Activated CD4-positive, alpha-beta T cell treated with anti-CD3 and anti-CD28 coated beads, Interleukin-2, amount 10 ng/mL, durations not matched to agents 24 days and 14 days (primary cell): ENCODE measurements around the gene YTHDC1. TPM values are rescaled to one million over a fixed set of nuclear protein-coding genes. Genes with fewer than 3 reads are reported as not detected.

ENCODE experiments used
- DNase-seq: peaks from one replicate; pipeline ENCODE4 v3.0.0; 2022
- H3K27ac Mint-ChIP-seq: one replicate; pipeline ENCODE4 v1.8.0; 2022; ENCODE audit warnings: mild to moderate bottlenecking, mixed read lengths
- H3K27me3 Mint-ChIP-seq: one replicate; pipeline ENCODE4 v1.8.0; 2022; ENCODE audit warnings: mixed read lengths
- H3K36me3 Mint-ChIP-seq: one replicate; pipeline ENCODE4 v1.8.0; 2022; ENCODE audit warnings: low read depth, mild to moderate bottlenecking, mixed read lengths
- H3K4me1 Mint-ChIP-seq: one replicate; pipeline ENCODE4 v1.8.0; 2021; ENCODE audit warnings: mixed read lengths
- H3K4me3 Mint-ChIP-seq: one replicate; pipeline ENCODE4 v1.8.0; 2022; ENCODE audit warnings: mild to moderate bottlenecking, moderate library complexity, mixed read lengths
- H3K9me3 Mint-ChIP-seq: one replicate; pipeline ENCODE4 v1.8.0; 2021; ENCODE audit warnings: mixed read lengths
- intact Hi-C: fragments of 100-400 bp; cut with micrococcal nuclease; formaldehyde crosslinking; loops from one replicate; pipeline ENCODE4 v1.15.1; 2023
- total RNA-seq: library from RNA; stranded (reverse); gene quantifications from 2 replicates; pipeline ENCODE4 v1.2.3, GENCODE V29; 2022

YTHDC1 gene
- total RNA-seq, 1 donor from 2014 or later = 79.9 TPM

DNA sequence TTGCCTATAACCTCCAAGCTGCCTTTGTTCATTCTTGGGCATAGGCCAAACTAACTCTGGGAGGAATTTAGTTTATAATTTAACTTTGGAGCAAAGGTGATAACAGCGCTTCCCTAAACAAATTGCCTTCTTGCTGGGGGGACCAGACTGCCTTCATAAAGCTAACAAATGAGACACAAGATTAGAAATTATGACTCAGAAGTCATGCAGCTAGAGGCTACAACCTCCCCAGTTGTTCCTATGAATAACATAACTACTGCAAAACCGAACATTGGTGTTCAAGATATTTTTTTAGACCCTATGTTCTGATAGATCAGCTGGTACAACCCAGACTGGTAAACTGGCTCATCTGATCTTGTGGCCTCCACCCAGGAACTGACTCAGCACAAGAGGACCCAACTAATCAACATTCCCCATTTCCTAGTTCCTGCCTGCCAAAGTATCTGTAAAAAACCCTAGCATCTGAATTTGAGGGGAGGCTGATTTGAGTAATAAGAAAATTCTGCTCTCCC lies 82.4 kb downstream of the YTHDC1 start:
- DNase-seq = no peak
- Mint-ChIP-seq H3K4me3 (no peak overlapping the region), H3K36me3 (no peaks in the 10 kb centered on the region), H3K4me1 (peaks cover 19% of the 10 kb centered on the region), H3K27me3 (no peaks in the 10 kb centered on the region), H3K9me3 (no peaks in the 10 kb centered on the region), H3K27ac (no peak overlapping the region)
- intact Hi-C loops = no loop called here

DNA sequence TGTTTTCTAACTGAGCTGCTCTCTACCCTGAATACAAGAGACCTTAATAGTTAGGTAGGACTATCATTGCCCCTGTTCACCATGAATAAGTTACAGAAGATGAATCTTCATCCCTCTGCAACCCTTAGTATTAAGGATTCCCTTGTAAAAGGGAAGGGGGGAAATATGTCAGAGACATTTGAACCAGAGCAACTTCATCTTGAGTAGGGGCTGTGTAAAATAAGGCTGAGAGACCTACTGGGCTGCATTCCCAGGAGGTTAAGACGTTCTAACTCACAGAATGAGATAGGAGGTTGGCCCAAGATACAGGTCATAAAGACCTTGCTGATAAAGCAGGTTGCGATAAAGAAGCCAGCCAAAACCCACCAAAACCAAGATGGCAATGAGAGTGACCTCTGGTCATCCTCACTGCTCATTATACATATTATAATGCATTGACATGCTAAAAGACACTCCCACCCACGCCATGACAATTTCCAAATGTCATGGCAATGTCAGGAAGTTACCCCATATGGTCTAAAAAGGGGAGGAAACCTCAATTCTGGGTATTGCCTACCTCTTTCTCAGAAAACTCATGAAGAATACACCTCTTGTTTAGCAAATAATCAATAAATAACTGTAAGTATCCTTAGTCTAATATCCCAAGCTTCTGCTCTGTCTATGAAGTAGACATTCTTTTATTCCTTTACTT lies 84.9 kb downstream of the YTHDC1 start:
- intact Hi-C loops = no loop called here
- H3K9me3 Mint-ChIP-seq = no peaks in the 10 kb centered on the region
- no peak for DNase-seq
- no peaks in the 10 kb centered on the region for H3K36me3 Mint-ChIP-seq
- no peak overlapping the region for H3K27ac Mint-ChIP-seq
- no peak overlapping the region for H3K4me3 Mint-ChIP-seq
- no peaks in the 10 kb centered on the region for H3K27me3 Mint-ChIP-seq
- peaks cover 12% of the 10 kb centered on the region for H3K4me1 Mint-ChIP-seq

Other genes with a start within 250 kb of the YTHDC1 start
- not detected in 2 replicates for gene TMPRSS11F, start 220.2 kb downstream of the YTHDC1 start, total RNA-seq
- gene TMPRSS11B, start 104.4 kb downstream of the YTHDC1 start, total RNA-seq = not detected in 2 replicates
- not detected in 2 replicates for gene TMPRSS11E, start 97.4 kb upstream of the YTHDC1 start, total RNA-seq
- not detected in 2 replicates for gene UGT2B17, start 226.2 kb upstream of the YTHDC1 start, total RNA-seq